Body of pancreas (tissue), 4 donors: ENCODE results near the gene CFAP54. TPM values are rescaled to one million over a fixed set of nuclear protein-coding genes. Genes with fewer than 3 reads are reported as not detected.

Source experiments
- ATAC-seq: fragments of 150-250 bp; one replicate; pipeline ENCODE4 v1.9.1; 2016
- DNase-seq, 4 donors: peaks; one replicate each; pipeline ENCODE4 v3.0.0-alpha.2; 2019
- H3K27ac ChIP-seq, 4 donors: fragments of 200-600 bp; sonication (generic); 1 replicate in 3 of 4; 2 replicates in 1 of 4; pipeline versions ENCODE4 v1.5.1 to v1.6.1; 2016 to 2019; ENCODE audit warnings: mild to moderate bottlenecking in 1 of 4, mixed read lengths in 1 of 4, moderate library complexity in 1 of 4
- H3K27me3 ChIP-seq, 2 donors: fragments of 200-600 bp; sonication (generic); one replicate each; pipeline ENCODE4 v1.6.0; 2016; ENCODE audit warnings: mild to moderate bottlenecking in 1 of 2
- H3K36me3 ChIP-seq, 2 donors: fragments of 200-600 bp; sonication (generic); replicated peaks in 1 of 2; 2 replicates each; pipeline ENCODE4 v1.5.1; 2016; ENCODE audit warnings: low read depth in 2 of 2; ENCODE audit not compliant: insufficient read depth in 1 of 2
- H3K4me1 ChIP-seq: fragments of 200-600 bp; sonication (generic); one replicate; pipeline ENCODE4 v1.6.0; 2016
- H3K4me3 ChIP-seq, 2 donors: fragments of 200-600 bp; sonication (generic); 1 replicate in 1 of 2; 2 replicates in 1 of 2; pipeline ENCODE4 v1.5.1; 2016 to 2019
- H3K9me3 ChIP-seq, 3 donors: fragments of 200-600 bp; sonication (generic); 1 replicate in 2 of 3; 2 replicates in 1 of 3; pipeline ENCODE4 v1.5.1; 2016
- POLR2A ChIP-seq, 3 donors: fragments of 450-650 bp; IDR thresholded peaks; one replicate each; pipeline ENCODE4 v1.6.1; 2016; ENCODE audit warnings: antibody characterized with exemption in 3 of 3, mild to moderate bottlenecking in 2 of 3
- WGBS, 2 donors: methylation state at CpG; one replicate each; pipeline ENCODE4 v1.1.5; 2017; 5-methylcytosine and 5-hydroxymethylcytosine counted together
- intact Hi-C: fragments of 100-400 bp; cut with DNase I; formaldehyde crosslinking; loops from one replicate; pipeline ENCODE4 v1.15.1; 2023
- total RNA-seq, 2 donors: library from RNA; depleted of rRNA; stranded (reverse); fragments of >200 nt; gene quantifications; one replicate each; pipeline ENCODE4 v1.1.0, GENCODE V29; 2016
- TF ChIP-seq, protein P1 (sequence below), 7 experiments: fragments of 450-650 bp in 4 of 7; fragments of 200-600 bp in 3 of 7; sonication (generic) in 3 of 7; IDR thresholded peaks; one replicate each; pipeline ENCODE4 v1.5.1; 2016 to 2019; ENCODE audit warnings: antibody characterized with exemption in 7 of 7

Gene CFAP54
- total RNA-seq, 2 donors from 2014 or later: 0.52 TPM; not detected in 1

DNA sequence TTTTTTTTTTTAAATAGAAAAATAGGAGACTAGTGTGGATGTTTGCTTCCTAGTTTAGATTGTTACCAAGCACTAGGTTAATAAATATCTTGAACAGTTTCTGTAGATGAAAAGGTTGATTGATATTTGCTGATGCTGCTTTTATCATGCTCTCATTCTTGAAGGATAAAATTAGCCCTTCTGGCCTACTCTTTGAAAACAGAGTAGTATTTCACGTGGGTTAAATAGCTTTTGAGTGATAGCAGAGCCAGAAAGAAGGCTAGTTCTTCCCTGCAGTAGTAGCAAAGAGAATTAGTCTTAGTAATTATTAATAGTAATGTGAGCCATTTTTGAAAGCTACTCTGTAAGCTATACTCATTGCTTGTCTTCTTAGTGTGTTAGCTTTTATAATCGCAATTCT, 422.9 kb downstream of the CFAP54 start:
- H3K27ac ChIP-seq: peak overlapping the region in 1 of 4 donors; percentile 11
- no peak overlapping the region for H3K4me3 ChIP-seq
- DNase-seq (no peak), ATAC-seq (no peak)
- 42 to 44% methylated on average over 2 of the region's 2 CpGs for WGBS, 2 donors
- no peaks in the 10 kb centered on the region for H3K27me3 ChIP-seq
- intact Hi-C loops: no loop called here
- TF ChIP-seq, protein P1, sequence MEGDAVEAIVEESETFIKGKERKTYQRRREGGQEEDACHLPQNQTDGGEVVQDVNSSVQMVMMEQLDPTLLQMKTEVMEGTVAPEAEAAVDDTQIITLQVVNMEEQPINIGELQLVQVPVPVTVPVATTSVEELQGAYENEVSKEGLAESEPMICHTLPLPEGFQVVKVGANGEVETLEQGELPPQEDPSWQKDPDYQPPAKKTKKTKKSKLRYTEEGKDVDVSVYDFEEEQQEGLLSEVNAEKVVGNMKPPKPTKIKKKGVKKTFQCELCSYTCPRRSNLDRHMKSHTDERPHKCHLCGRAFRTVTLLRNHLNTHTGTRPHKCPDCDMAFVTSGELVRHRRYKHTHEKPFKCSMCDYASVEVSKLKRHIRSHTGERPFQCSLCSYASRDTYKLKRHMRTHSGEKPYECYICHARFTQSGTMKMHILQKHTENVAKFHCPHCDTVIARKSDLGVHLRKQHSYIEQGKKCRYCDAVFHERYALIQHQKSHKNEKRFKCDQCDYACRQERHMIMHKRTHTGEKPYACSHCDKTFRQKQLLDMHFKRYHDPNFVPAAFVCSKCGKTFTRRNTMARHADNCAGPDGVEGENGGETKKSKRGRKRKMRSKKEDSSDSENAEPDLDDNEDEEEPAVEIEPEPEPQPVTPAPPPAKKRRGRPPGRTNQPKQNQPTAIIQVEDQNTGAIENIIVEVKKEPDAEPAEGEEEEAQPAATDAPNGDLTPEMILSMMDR (IDR thresholded peaks at IDR 0.05): no peak
- TF ChIP-seq POLR2A (IDR thresholded peaks at IDR 0.05): no peak
- H3K4me1 ChIP-seq: peaks cover 19% of the 10 kb centered on the region
- no peaks in the 10 kb centered on the region for H3K36me3 ChIP-seq
- H3K9me3 ChIP-seq: no peaks in the 10 kb centered on the region

DNA sequence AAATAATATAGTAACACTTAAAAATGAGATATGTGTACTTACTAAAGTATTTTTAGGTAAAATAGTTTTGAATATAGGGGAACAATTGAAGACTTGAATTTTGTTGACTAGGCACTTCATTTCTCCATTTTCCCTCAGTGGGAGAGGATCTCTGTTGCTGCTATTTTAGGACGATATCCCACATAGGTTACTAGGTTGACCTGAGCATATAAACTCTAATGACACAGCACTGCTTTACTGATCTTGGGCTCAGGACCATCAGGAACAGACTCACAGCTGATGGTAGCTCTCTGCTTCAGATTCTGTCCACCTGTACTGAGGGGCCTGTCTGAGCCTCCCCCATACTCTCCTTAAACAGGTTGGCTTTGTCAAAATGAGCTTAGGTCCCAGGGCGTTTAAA, 423.6 kb downstream of the CFAP54 start:
- DNase-seq: no peak
- Histone ChIP-seq H3K4me1 (peaks cover 17% of the 10 kb centered on the region), H3K4me3 (no peak overlapping the region), H3K9me3 (no peaks in the 10 kb centered on the region), H3K36me3 (no peaks in the 10 kb centered on the region), H3K27me3 (no peaks in the 10 kb centered on the region), H3K27ac (no peak overlapping the region)
- TF ChIP-seq, protein P1 (IDR thresholded peaks at IDR 0.05): no peak
- no peak for TF ChIP-seq POLR2A (IDR thresholded peaks at IDR 0.05)
- intact Hi-C loops: no loop called here
- no peak for ATAC-seq
- 89 to 93% methylated on average over 2 of the region's 2 CpGs for WGBS, 2 donors

DNA sequence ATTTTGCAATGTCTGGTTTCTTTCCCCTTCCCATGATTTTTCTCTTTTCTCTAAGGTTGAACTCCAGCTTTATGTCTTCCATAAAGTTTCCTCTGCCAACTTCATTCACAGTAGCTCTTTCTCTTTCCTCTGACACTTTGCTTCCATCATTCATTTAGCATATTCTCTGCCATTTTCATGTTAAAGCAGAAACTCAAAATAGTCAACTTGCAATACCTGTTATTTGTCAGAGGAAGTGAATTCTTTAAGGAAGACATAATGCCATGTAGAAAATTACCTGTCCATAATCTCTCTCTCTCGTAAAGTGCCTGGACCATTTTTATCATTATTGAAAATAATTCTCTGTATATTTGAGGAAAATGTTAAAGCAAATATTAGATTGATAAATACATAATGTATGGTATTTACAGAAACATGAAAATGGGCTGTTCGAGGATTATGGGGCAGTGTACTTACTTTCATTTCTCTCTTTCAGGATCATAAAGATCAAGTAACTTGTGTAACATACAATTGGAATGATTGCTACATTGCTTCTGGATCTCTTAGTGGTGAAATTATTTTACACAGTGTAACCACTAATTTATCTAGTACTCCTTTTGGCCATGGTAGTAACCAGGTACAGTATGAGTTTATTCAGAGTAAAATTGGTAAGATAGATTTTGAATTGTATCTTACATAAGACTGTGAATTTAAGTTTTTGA, 430.3 kb downstream of the CFAP54 start:
- H3K27ac ChIP-seq: no peak overlapping the region
- no peaks in the 10 kb centered on the region for H3K36me3 ChIP-seq
- H3K4me3 ChIP-seq: no peak overlapping the region
- TF ChIP-seq, protein P1 (IDR thresholded peaks at IDR 0.05): no peak
- TF ChIP-seq POLR2A (IDR thresholded peaks at IDR 0.05): no peak
- WGBS, 2 donors: 83 to 84% methylated on average over 2 of the region's 2 CpGs
- H3K4me1 ChIP-seq: no peaks in the 10 kb centered on the region
- DNase-seq: no peak
- intact Hi-C loops: no loop called here
- no peaks in the 10 kb centered on the region for H3K9me3 ChIP-seq
- no peaks in the 10 kb centered on the region for H3K27me3 ChIP-seq
- no peak for ATAC-seq

Other genes starting within 250 kb of the CFAP54 start
- gene CDK17, start 89.1 kb upstream of the CFAP54 start, total RNA-seq: 10 to 100 TPM; 17.5 to 29.8 TPM